Measurements from ENCODE around the gene ADGRG3.

Gene ADGRG3

GRCh38 chr16:57692636-57693035 is 24.5 kb downstream of the ADGRG3 start:
- H3K4me3 ChIP-seq (ENCODE audit: low read depth, low read length) = no peak overlapping the region
- H3K36me3 ChIP-seq (ENCODE audit: control insufficient read depth, insufficient read depth, low read length) = no peaks in the 10 kb centered on the region
- H3K27me3 ChIP-seq (ENCODE audit: control insufficient read depth, insufficient read depth, low read length) = no peaks in the 10 kb centered on the region

GRCh38 chr16:57693550-57693949 is 25.4 kb downstream of the ADGRG3 start:
- no peak overlapping the region for H3K4me3 ChIP-seq (ENCODE audit: low read depth, low read length)
- H3K9ac ChIP-seq (ENCODE audit: low read depth, low read length) = no peak overlapping the region
- H3K4me1 ChIP-seq (ENCODE audit: control insufficient read depth, insufficient read depth, low read length) = no peaks in the 10 kb centered on the region
- H3K9me3 ChIP-seq (ENCODE audit: control insufficient read depth, insufficient read depth, low read length) = no peaks in the 10 kb centered on the region
- H3K27me3 ChIP-seq (ENCODE audit: control insufficient read depth, insufficient read depth, low read length) = no peaks in the 10 kb centered on the region
- H3K36me3 ChIP-seq (ENCODE audit: control insufficient read depth, insufficient read depth, low read length) = no peaks in the 10 kb centered on the region

More at GRCh38 chr16:57692636-57693035, 24.5 kb downstream of the ADGRG3 start:
- no peak overlapping the region for H3K9ac ChIP-seq (ENCODE audit: low read depth, low read length)
- no peaks in the 10 kb centered on the region for H3K4me1 ChIP-seq (ENCODE audit: control insufficient read depth, insufficient read depth, low read length)
- H3K9me3 ChIP-seq (ENCODE audit: control insufficient read depth, insufficient read depth, low read length) = no peaks in the 10 kb centered on the region

GRCh38 chr16:57694231-57694724 is 26.2 kb downstream of the ADGRG3 start:
- Histone ChIP-seq H3K4me1 (ENCODE audit: control insufficient read depth, insufficient read depth, low read length) (no peaks in the 10 kb centered on the region), H3K4me3 (ENCODE audit: low read depth, low read length) (no peak overlapping the region), H3K9me3 (ENCODE audit: control insufficient read depth, insufficient read depth, low read length) (no peaks in the 10 kb centered on the region), H3K9ac (ENCODE audit: low read depth, low read length) (no peak overlapping the region), H3K27me3 (ENCODE audit: control insufficient read depth, insufficient read depth, low read length) (no peaks in the 10 kb centered on the region), H3K36me3 (ENCODE audit: control insufficient read depth, insufficient read depth, low read length) (no peaks in the 10 kb centered on the region)

GRCh38 chr16:57694725-57695679 is 26.9 kb downstream of the ADGRG3 start, which contains the start of gene DRC7:
Gene DRC7, plus strand, starts transcription at chr16:57694806. Its CDS starts 3,144 bp downstream, at chr16:57697950.
- Histone ChIP-seq H3K9ac (ENCODE audit: low read depth, low read length) (no peak within 1 kb of the TSS), H3K36me3 (ENCODE audit: control insufficient read depth, insufficient read depth, low read length) (no peaks in the 10 kb centered on the region), H3K4me1 (ENCODE audit: control insufficient read depth, insufficient read depth, low read length) (no peaks in the 10 kb centered on the region), H3K9me3 (ENCODE audit: control insufficient read depth, insufficient read depth, low read length) (no peaks in the 10 kb centered on the region), H3K4me3 (ENCODE audit: low read depth, low read length) (peak within 1 kb of the TSS; percentile 46), H3K27me3 (ENCODE audit: control insufficient read depth, insufficient read depth, low read length) (no peaks in the 10 kb centered on the region)

GRCh38 chr16:57695680-57696069 is 27.6 kb downstream of the ADGRG3 start:
- no peaks in the 10 kb centered on the region for H3K36me3 ChIP-seq (ENCODE audit: control insufficient read depth, insufficient read depth, low read length)
- no peaks in the 10 kb centered on the region for H3K27me3 ChIP-seq (ENCODE audit: control insufficient read depth, insufficient read depth, low read length)
- H3K9ac ChIP-seq (ENCODE audit: low read depth, low read length) = no peak overlapping the region
- no peak overlapping the region for H3K4me3 ChIP-seq (ENCODE audit: low read depth, low read length)
- H3K4me1 ChIP-seq (ENCODE audit: control insufficient read depth, insufficient read depth, low read length) = no peaks in the 10 kb centered on the region
- no peaks in the 10 kb centered on the region for H3K9me3 ChIP-seq (ENCODE audit: control insufficient read depth, insufficient read depth, low read length)

- Histone ChIP-seq H3K27me3 (ENCODE audit: control insufficient read depth, insufficient read depth, low read length) (no peaks in the 10 kb centered on the region), H3K9ac (ENCODE audit: low read depth, low read length) (no peak overlapping the region), H3K36me3 (ENCODE audit: control insufficient read depth, insufficient read depth, low read length) (no peaks in the 10 kb centered on the region), H3K9me3 (ENCODE audit: control insufficient read depth, insufficient read depth, low read length) (no peaks in the 10 kb centered on the region), H3K4me3 (ENCODE audit: low read depth, low read length) (no peak overlapping the region), H3K4me1 (ENCODE audit: control insufficient read depth, insufficient read depth, low read length) (no peaks in the 10 kb centered on the region)
Measured at GRCh38 chr16:57696240-57696639, 28.1 kb downstream of the ADGRG3 start.

GRCh38 chr16:57697896-57698537 is 29.9 kb downstream of the ADGRG3 start:
- Histone ChIP-seq H3K27me3 (ENCODE audit: control insufficient read depth, insufficient read depth, low read length) (no peaks in the 10 kb centered on the region), H3K9ac (ENCODE audit: low read depth, low read length) (no peak overlapping the region), H3K9me3 (ENCODE audit: control insufficient read depth, insufficient read depth, low read length) (no peaks in the 10 kb centered on the region), H3K36me3 (ENCODE audit: control insufficient read depth, insufficient read depth, low read length) (no peaks in the 10 kb centered on the region), H3K4me3 (ENCODE audit: low read depth, low read length) (no peak overlapping the region), H3K4me1 (ENCODE audit: control insufficient read depth, insufficient read depth, low read length) (no peaks in the 10 kb centered on the region)

- Histone ChIP-seq H3K4me3 (ENCODE audit: low read depth, low read length) (no peak overlapping the region), H3K9me3 (ENCODE audit: control insufficient read depth, insufficient read depth, low read length) (no peaks in the 10 kb centered on the region), H3K4me1 (ENCODE audit: control insufficient read depth, insufficient read depth, low read length) (no peaks in the 10 kb centered on the region), H3K9ac (ENCODE audit: low read depth, low read length) (no peak overlapping the region), H3K27me3 (ENCODE audit: control insufficient read depth, insufficient read depth, low read length) (no peaks in the 10 kb centered on the region), H3K36me3 (ENCODE audit: control insufficient read depth, insufficient read depth, low read length) (no peaks in the 10 kb centered on the region)
Measured at GRCh38 chr16:57698812-57699405, 30.8 kb downstream of the ADGRG3 start.

- no peak overlapping the region for H3K9ac ChIP-seq (ENCODE audit: low read depth, low read length)
- no peaks in the 10 kb centered on the region for H3K9me3 ChIP-seq (ENCODE audit: control insufficient read depth, insufficient read depth, low read length)
- H3K36me3 ChIP-seq (ENCODE audit: control insufficient read depth, insufficient read depth, low read length) = no peaks in the 10 kb centered on the region
- no peaks in the 10 kb centered on the region for H3K27me3 ChIP-seq (ENCODE audit: control insufficient read depth, insufficient read depth, low read length)
- no peaks in the 10 kb centered on the region for H3K4me1 ChIP-seq (ENCODE audit: control insufficient read depth, insufficient read depth, low read length)
- H3K4me3 ChIP-seq (ENCODE audit: low read depth, low read length) = no peak overlapping the region
Measured at GRCh38 chr16:57699481-57699880, 31.4 kb downstream of the ADGRG3 start.

- Histone ChIP-seq H3K9ac (ENCODE audit: low read depth, low read length) (no peak overlapping the region), H3K9me3 (ENCODE audit: control insufficient read depth, insufficient read depth, low read length) (no peaks in the 10 kb centered on the region)
Measured at GRCh38 chr16:57699899-57700298, 31.8 kb downstream of the ADGRG3 start.

GRCh38 chr16:57700781-57701551 is 32.9 kb downstream of the ADGRG3 start:
- Histone ChIP-seq H3K9me3 (ENCODE audit: control insufficient read depth, insufficient read depth, low read length) (no peaks in the 10 kb centered on the region), H3K4me3 (ENCODE audit: low read depth, low read length) (no peak overlapping the region), H3K4me1 (ENCODE audit: control insufficient read depth, insufficient read depth, low read length) (no peaks in the 10 kb centered on the region), H3K27me3 (ENCODE audit: control insufficient read depth, insufficient read depth, low read length) (no peaks in the 10 kb centered on the region), H3K36me3 (ENCODE audit: control insufficient read depth, insufficient read depth, low read length) (no peaks in the 10 kb centered on the region), H3K9ac (ENCODE audit: low read depth, low read length) (no peak overlapping the region)

More at GRCh38 chr16:57699899-57700298, 31.8 kb downstream of the ADGRG3 start:
- Histone ChIP-seq H3K27me3 (ENCODE audit: control insufficient read depth, insufficient read depth, low read length) (no peaks in the 10 kb centered on the region), H3K4me1 (ENCODE audit: control insufficient read depth, insufficient read depth, low read length) (no peaks in the 10 kb centered on the region), H3K4me3 (ENCODE audit: low read depth, low read length) (no peak overlapping the region), H3K36me3 (ENCODE audit: control insufficient read depth, insufficient read depth, low read length) (no peaks in the 10 kb centered on the region)

All from iPS-15b (cell line).